Fibroblast of peridontal ligament (primary cell): ENCODE results near the gene EXOC3L4.

Experiments
- DNase-seq: peaks from one replicate; pipeline ENCODE4 v3.0.0-alpha.2; 2010; ENCODE audit errors: extremely low read depth

EXOC3L4 gene

GRCh38 chr14:103121846-103122584, 27.5 kb downstream of the EXOC3L4 start:
- peak; percentile 29 for DNase-seq

DNA sequence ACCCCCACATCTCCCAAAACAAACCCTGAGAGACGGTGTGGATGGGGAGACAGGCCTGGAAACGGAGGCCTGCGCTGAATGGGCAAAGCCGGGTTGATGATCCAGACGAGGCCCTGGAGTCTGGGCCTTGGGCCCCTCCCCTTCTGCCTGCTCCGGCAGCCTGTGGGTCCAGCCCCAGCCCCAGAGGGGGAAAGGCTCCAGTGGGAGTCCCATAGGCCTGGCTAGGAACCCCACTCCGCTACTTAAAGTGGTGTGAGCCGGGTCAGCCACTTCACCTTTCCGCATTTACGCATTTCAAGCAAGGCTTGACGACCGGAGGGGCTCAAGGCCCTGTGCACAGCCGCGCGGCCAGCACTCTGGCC, 28.0 kb downstream of the EXOC3L4 start:
- no peak for DNase-seq

DNA sequence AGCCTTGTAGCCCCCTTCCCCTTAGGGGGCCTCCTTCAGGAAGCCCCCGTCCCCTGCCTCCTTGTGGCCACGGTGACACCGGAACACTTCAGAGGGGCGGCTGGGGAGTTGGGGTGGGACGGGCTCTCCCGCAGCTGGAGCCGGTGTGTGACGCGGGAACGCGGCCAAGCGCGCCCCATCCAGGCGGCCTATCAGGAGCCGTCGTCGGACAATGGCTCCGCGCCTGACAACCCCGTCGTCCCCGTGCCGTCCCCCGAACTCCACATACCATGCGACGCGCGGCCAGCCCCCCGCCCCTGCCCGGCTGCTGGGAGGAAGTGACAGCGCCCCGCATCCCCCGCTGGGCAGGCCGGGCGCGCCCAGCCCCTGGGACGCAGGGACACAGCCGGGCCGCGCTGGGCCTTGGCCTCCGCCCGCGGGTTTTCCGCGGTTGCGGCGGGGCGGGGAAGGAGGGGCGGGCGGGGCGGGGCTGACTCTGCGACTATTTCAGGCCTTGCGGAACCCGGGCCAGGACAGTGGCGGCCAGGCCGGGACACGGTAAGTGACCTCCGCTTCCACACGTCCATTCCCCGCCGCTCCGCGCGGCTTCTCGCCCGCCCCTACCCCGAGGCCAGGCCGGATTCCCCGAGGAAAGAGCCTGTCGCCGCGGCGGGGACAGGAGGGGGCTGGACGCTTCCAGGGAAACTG, 28.6 kb downstream of the EXOC3L4 start, which contains the start of gene TNFAIP2:
TNFAIP2 (plus strand) TSS at position 515 of the 687 bp plus-strand sequence. CDS start 2,997 bp downstream, outside the sequence.
- DNase-seq: no peak

DNA sequence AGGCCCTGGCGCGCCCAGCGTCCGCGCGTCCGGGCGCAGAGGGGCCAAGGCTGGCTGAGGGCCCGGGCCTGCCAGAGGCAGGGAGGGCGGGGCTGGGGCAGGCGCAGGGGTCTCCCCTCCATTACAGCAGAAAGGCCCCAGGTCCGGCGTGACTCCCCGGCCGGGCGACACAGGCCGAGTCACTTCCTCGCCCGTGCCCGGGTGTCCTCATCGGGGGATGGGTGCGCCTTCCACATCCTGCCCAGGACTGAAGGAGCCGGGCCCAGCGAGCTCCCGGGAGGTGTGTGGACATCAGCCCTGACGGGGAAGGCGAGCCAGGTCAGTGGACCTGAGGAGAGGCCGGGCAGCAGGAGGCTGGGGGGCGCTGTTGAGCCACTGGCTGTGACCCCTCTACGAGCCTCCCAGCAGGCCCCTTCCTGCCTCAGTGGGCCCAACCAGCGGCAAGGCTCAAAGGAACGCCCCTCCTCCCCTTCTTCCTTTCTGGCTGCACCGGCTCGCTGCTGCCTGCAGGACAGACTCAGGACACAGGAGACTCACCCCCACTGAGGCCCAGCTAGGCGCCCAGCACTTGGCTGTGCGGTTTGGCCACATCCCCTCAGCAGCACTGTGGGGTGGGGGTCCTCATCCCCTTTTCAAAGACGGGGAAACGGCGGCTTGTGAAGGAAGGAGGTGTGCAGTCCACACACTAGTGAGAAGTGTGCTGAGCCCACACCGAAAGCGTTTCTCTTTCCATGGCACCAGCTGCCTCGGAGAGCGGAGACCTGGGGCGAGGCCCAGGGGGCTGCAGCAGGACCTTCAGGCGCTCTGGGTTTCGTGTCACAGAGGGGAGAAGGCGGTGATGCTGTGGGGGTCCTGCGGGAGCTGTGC, 29.3 kb downstream of the EXOC3L4 start:
- DNase-seq: no peak

DNA sequence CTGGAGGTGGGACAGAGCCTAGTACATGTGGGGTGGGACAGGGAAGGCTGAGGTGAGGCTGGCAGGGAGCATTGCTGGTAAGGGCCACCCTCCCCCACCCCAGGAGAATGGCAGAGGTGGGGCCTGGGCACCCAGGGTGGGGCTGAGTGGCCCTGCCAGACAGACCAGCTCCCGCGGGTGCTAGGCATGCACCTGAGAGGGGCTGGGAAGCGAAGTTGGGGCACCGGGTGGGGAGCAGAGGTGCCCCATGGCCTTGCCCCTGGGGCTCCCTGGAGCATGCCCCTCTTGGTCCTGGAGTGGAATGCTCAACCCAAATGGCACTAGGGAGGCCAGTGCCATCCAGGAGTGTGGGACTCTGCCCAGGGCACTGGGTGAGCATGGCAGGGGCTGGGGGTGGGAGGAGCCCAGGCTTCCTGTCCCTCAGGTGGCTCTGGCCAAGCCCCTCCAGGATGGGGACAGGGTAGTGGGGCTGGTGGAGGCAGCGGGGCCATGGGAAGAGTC, 30.0 kb downstream of the EXOC3L4 start:
- DNase-seq: no peak

DNA sequence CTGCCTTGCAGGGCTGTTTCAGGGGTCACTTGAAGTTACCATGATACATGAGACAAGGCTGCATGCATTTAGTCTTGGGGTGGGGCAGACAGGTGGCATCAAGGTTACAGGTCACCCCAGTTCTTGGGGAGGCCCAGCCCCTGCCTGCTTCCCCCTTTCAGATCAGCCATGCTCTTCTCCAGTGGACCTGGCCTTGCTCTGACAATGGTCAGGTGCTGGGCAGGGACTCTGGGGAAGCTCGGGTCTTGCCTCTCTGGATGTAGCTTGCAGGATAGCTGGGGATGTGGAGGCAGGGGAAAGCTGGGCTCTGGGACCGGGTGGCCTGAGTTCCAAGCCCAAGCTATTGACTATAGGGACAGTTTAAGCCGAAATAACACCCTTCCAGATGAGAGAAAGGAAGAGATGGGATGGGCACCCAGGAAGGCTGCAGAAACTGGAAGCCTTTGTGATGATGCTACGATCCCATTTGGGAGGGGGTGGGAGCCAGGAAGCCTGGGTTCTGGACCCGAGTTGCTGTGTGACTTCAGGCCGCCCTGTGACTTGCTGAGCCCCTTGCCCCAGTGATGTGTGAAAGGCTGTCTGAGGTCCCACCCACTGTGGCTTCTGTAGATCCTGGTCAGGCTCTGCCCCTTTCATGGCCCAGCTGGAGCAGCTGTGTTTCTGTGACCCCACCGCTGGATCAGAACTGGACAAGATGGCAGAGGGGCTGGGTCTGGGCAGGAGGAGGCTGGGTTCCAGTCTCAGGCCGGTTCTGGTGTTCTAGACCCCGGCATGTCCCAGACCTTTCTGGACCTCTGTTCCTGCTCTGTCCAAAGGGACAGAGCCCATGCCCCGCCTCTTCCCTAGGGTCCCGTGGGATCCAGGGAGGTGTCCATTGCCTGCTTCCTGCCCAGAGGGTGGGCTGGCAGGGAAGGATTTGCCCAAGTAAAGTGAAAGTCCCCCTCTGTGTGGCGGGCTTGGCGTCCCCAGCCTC, 30.9 kb downstream of the EXOC3L4 start:
- DNase-seq: no peak

DNA sequence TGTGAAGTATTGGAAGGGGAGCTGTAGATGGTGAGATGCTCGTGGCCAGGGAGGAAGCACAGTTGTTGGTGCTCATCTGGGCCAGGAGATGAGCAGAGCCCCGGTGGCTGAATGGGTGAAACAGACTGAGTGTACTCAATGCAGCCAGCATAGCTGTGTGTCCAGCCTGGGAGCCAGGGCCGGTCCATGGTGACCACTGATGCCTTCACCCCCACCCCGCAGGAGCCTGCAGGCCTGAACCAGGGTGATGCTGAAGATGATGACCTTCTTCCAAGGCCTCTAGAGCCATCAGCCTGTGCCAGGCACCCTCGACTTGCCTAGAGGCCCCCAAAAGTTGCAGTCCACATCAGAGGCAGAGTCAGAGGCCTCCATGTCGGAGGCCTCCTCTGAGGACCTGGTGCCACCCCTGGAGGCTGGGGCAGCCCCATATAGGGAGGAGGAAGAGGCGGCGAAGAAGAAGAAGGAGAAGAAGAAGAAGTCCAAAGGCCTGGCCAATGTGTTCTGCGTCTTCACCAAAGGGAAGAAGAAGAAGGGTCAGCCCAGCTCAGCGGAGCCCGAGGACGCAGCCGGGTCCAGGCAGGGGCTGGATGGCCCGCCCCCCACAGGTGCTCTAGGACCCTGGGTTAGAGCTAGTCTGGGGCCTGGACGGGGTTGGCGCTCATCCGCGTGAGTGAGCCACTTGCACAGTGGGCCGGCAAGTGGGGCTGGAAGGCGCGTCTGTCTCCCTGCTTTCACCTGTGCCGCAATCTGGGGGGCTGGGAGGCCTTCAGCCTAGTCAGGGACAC, 31.8 kb downstream of the EXOC3L4 start:
- DNase-seq: no peak

DNA sequence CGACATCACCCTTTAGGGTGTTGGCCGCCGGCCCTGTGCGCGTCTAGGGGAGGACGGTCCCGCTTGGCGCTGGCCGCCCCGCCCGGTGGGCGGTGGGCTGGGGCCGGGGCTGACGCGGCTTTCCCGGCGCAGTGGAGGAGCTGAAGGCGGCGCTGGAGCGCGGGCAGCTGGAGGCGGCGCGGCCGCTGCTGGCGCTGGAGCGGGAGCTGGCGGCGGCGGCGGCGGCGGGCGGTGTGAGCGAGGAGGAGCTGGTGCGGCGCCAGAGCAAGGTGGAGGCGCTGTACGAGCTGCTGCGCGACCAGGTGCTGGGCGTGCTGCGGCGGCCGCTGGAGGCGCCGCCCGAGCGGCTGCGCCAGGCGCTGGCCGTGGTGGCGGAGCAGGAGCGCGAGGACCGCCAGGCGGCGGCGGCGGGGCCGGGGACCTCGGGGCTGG, 32.4 kb downstream of the EXOC3L4 start:
- no peak for DNase-seq

GRCh38 chr14:103127356-103127755, 32.8 kb downstream of the EXOC3L4 start:
- DNase-seq: no peak

- DNase-seq: no peak
Measured at GRCh38 chr14:103127861-103128598, 33.5 kb downstream of the EXOC3L4 start.

DNA sequence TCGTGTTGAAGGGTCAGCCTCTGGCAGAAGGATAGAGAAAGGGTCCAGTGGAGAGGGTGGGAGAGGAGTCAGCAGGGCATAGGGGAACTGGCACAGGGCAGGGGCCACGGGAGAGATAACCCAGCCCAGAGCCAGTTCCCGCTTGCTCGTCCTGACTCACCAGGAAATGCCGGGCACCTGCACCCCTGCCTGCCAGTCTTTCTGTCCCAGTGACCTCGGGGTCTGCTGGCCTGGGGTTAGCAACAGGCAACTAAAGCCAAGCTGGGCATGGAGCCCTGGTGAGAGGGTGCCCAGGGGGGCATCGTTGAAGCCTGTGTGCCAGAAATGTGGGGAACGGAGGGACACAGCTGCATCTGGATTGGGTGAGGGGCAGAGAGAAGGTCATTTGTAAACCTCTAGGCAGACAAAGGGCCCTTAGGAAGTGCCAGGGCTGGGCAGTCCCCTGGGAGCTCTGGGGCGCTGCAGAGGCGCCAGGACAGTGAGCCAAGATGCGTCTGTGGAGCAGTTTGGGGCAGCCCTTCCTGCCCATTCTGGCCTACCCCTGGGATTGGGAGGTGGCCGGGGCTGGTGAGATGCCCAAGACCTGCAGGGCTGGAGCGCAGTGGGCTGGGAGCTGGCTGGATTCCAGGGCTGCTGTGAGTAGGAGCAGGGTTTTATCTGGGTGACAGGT, 34.2 kb downstream of the EXOC3L4 start:
- DNase-seq: no peak

- no peak for DNase-seq
Measured at GRCh38 chr14:103129301-103130016, 34.9 kb downstream of the EXOC3L4 start.

- no peak for DNase-seq
Measured at GRCh38 chr14:103130017-103130764, 35.7 kb downstream of the EXOC3L4 start.

DNA sequence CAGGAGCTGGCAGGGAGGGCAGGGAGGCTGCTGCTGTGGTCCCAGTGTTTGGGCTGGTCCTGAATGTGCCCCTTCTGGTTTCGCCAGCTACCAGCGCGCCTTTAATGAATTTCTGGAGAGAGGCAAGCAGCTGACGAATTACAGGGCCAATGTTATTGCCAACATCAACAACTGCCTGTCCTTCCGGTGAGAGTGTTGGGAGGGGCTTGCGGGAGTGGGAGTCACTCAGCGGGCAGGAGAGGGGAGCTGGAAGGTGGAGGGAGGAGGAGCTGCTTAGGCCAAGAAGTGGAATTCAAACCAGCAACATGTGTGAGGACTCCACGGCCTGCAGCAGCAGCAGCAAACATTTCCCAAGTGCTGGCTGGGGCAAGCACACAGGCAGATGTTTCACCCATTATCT, 36.4 kb downstream of the EXOC3L4 start:
- peak; percentile 49 for DNase-seq

GRCh38 chr14:103131580-103131979, 37.1 kb downstream of the EXOC3L4 start:
- DNase-seq: no peak

DNA sequence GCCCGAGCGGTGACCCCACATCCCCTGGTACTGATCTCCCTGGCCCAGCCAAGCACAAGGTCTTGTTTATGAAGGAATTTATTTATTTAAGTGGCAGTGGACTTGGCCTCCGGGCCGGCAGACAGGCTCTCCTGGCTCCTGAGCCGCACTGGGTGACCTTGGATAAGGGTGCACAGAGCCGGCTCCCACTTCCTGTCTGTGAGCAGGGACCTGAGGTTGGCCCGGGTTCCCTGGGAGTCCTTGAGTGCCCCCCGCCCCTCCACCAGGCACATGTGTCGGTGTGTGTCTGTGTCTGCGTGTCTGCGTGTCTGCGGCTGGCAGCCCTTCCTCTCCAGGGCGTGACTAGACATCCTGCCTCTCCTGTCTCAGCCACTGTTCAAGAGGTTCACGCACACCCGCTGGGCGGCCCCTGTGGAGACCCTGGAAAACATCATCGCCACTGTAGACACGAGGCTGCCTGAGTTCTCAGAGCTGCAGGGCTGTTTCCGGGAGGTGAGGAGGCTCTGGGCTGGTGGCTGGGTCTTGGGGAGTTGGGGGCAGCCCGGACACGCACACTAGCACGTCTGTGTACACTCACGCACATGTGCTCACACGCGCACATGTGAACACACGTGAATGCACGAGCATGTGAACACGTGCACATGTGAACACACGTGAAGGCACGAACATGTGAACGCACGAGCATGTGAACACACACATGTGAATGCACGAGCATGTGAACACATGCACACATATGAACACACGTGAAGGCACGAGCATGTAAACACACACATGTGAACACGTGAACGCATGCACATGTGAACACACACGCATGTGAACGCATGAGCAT, 38.1 kb downstream of the EXOC3L4 start:
- DNase-seq: no peak
